GDM1 (cell line): ENCODE measurements around the gene DCAF8.
A peak's percentile ranks its signal among the peaks of the same experiment; 100 is the strongest.

Experiments used
- DNase-seq: peaks from one replicate; lab custom pipeline; 2025; lab: John Stamatoyannopoulos, UW

The DCAF8 gene

DNA sequence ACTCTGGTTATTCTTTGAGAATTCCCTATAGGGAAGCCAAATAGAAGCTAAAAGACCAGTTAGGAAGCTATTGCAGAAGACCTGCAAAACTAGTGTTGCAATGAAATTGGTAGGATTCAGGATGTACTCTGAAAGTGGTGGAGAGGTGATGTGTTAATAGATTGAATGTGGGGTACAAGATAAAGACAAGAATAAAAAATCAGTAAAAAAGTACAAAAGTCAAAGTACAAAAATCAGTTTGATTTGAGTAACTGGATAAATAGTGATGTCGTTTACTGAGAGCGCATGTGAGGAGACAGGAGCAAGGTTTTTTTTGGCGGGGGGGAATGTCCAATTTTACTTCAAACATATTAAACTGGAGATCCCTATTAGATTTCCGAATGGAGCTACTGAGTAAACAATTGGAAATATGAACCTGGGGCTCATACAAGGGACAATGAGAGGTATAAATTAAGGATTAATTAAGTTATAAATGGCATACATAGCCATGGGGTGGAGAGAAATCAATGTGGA, 2.5 kb upstream of the DCAF8 start:
- no peak for DNase-seq

DNA sequence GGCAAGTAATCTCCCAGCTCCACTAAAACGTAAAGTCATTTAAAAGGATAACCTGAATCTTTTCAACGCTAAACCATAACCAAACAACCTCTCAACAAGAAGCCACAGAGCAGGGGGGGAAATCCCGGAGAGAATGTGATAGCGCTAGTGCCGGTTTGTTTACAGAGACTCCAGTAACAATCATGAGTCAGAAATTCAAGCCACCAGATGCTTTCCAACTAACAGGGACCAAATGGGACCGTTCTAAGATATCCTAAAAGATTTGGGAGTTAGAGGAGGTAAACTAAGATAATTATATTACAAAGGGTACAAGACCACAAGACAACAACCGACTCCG, 825 bp downstream of the DCAF8 start:
- DNase-seq, result peak; percentile 13

DNA sequence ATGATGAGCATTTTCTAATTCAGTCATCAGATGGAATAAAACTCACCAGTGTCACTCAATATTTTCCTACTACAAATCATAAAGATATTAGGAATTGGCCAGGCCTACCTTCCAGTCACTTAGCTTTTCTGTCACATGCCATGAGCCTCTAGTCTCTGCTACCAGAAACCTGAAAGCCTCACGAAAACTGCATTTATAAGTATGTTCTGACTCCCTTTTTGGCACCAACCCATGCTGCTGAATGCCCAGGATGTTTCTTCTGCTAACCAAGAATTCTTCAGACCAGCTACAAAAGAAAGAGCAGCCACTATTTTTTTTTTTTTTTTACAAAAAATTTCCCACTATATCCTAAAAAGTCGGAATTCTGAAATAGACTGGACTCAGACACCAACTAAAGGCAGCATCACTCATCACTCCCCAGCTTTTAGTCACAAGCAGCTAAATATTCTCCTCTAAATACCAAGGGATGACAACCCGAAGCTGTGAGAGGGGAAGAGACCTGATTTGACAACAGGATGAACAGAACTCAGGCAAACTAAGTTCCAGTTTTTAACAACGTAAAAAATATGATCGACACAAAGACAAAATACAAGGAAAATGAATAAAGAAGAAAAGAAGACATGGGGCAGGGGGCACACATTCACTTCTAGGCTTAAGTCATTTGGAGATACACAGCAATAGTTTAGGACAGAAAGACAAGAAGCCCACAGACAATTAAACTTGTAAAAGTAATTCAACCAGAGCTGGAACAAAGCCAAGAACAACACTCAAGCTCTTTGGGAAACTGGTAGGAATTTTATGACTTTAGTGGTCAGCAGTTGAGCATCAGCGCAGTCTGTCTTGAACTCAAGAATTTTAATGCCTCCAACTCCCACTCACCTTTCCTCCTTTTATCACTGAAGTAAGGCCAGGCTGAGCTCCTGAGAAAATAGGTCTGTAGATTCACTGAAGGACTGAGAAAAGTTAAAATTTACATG, 1.7 kb downstream of the DCAF8 start:
- DNase-seq, result no peak

DNA sequence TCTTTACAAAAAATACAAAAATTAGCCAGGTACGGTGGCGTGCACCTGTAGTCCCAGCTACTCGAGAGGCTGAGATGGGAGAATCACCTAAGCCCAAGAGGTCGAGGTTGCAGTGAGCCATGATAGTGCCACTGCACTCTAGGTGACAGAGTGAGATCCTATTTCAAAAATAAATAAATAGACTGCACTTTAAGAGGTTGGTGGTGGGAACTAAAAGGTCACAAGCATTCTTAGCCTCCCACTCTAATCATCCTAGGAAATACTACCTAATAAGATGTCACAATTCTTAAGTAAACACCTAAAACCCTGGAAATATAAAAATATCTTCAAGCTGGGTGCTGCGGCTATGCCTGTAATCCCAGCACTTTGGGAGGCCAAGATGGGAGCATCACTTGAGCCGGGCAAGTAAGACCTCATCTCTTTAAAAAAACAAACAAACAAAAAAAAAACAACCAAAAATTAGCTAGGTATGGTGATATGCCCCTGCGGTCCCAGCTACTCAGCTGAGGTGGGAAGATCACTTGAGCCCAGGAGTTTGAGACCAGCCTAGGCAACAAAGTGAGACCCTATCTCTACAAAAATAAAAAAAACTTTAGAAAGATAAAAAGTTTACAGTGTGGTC, 4.1 kb downstream of the DCAF8 start:
- DNase-seq, result no peak

DNA sequence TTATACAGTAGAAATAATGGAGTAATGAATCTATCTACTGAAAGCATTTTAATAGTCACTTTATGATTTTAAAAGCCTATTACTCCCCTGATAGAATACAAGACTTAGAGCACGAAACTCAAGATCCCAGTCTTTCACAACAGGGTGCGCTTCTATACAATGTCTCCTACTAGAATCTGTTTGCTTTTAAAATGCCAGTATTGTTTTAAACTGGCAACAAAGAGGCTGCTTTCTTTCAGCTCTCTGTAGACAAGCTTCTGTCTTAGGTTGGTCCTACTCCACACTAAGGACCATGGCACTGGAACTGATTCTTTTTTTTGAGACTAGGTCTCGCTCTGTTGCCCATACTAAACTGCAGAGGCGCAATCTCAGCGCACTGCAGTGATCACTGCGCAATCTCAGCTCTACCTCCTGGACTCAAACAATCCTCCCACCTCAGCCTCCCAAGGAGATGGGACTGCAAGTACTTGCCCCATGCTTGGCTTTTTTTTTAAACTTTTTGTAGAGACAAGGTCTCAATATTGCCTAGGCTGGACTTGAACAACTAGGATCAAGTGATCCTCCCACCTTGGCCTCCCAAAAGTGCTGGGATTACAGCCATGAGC, 4.8 kb downstream of the DCAF8 start:
- DNase-seq, result no peak

DNA sequence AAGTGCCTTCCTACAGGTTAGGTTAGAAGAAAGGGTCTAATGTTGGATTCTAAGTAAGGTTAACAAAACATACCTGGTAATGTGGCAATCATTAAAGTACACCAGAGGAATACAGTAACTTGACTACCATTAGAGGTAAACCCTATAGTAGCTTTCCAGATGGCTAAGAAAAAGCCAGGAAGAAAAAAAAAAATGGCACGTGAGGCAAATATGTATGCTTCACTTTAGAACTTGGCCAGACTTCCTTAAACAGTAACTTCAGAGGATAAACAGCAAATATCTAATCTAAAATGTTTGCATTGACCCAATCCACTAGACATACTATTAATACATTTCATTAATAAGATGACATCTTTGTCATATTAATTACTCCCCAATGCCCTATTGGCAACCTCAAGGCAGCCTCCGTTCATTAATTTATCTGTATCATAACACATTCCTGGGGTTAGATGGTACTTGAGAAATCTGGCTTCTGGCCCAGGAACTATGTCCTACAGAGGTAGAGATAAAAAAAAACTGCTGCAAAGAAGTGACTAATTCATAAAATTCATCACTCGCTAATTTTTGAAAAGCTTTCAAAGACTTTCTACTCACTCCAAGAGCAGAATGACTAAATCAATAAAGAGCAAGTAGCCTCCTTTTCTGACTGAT, 5.8 kb downstream of the DCAF8 start:
- no peak for DNase-seq

DNA sequence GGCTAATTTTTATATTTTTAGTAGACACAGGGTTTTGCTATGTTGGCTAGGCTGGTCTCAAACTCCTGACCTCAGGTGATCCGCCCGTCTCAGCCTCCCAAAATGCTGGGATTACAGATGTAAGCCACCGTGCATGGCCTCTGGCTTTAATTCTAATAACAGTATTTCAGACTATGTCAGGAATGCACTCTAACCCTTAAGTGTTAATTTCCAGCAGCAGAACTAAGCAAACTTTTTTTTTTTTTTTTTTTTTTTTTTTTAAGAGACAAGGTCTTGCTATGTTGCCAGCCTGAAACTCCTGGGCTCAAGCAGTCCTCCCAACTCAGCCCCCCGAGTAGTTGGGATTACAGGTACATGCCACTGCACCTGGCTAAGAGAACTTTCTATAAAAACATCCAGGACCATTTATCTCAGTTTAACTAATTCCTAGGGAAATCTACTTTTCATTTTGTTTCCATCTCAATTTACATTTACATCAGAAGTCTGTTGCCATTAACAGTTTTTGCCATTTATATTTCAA, 6.5 kb downstream of the DCAF8 start:
- no peak for DNase-seq

DNA sequence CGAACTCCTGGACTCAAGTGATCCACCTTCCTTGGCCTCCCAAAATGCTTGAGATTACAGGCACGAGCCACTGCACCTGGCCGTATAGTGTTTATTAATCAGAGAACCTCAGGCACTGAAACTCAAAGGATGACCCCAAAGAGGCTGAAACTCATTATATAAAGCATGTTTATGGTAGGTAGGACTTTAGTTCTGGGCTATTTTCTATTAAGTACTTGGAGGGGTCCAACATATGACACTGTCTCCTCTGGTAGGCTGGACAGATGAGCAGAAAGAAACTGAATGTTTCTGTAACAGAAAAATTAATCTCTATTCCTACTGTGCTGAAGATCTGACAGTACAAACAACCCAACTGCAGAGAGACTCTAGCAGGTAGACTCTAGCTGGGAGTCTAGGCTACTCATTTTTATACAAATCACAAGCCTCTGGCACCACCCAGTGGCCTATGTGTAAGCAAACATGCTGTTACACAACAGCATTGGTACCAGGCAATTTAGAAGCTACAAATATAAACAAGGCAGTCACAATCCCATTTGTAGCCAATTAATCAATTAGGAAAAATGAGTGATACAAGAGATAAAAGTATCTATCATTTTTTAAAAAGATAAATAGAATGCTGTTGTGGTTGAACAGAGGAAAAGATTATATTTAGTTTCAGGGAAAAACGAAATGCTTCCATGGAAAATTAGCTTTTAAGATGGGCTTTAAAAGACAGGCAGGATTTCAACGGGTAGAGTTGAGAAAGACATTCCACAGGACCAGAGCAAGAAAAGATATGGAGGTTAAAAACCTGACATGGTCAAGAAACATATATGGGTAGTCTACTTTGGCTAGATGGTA, 10.4 kb downstream of the DCAF8 start:
- peak; percentile 23 for DNase-seq

DNA sequence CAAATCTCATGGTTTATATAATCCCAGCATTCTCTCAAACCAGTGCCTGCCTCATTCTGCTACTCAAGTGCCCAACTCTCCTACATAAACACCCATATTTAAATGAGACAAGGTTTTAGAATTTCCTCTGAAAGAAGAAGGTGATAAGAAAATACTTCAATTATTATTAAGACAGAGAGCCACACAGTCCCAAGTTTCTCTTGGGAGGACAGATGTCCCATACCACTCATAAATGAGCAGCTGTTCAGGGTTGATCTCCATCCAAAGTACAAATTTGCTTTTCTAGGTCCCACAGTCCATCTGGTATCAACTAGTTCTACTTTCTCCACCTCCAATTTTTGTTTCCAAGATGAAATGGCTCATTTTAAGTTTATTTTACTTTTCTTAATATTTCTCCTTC, 11.3 kb downstream of the DCAF8 start:
- no peak for DNase-seq

DNA sequence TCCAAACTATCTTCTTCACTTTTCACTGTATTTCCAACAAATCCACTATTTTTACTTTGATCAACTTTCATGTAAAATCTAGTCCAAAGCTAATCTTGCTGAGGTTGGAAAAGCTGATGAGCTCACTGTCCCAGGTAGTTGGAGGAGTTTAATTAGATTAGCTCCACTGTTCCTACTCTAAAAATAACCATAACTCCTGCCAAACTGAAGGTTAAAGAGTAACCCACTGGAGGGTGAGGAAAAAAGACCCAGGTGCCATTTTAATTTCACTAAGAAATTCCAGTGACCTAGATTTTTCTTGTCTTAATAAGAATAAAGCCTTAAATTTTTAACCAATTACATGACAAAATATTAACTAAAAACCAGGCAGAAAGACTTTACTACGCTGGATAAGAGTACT, 15.3 kb downstream of the DCAF8 start:
- no peak for DNase-seq

DNA sequence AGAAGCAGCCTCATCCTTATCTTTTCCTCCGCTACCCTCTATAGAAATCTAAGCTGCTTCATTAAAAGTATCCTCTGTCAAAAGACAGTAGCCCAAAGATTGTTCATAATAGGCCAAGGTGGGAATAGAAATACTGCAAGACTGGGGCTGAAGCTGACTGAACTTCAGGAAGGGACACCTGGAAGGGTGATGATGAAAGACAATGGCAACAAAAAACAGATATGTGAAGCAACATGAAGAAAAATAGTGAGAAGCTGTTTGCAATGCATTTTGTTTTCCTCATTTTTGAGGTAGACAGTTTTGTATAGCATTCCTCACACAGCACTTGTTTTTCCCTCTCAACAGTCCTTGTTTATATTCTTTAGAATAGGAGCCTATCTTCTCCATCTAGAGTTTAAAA, 16.9 kb downstream of the DCAF8 start:
- DNase-seq, result no peak

DNA sequence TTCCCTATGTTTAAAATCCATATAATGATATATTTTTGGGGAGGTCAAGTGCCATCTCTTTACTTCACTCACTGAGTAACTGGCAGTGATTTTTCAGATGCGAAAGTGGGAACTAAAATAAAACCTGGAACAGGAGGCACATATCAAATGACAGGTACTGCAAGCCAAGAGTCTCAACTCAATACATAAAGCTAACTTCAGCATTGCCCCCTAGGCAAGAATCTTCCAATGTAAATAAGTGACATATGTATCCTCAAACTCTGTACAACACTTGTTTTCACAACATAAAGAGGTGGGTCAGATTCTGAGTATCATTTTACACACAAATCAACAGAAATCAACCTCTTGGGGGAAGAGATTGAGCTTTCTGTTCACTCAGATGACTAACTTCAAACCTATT, 18.1 kb downstream of the DCAF8 start:
- no peak for DNase-seq

DNA sequence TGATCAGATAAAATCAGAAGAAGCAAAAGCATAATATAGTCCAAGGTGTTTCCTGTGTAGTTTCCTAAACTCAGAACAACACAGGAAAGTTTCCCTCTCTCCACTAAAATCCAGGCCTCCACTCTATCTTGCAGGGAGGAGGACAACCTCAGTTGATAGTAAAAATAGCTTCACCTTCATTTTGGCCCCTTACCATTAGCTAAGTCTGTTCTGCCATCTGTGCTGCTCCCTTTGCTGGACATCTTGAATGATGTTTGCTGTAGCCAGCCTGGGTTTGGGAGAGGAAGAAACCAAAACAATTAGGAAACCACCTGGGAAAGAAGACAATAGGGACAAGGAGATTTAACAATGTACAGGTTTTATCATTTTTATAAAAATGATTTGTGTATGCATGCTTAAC, 18.6 kb downstream of the DCAF8 start:
- no peak for DNase-seq

DNA sequence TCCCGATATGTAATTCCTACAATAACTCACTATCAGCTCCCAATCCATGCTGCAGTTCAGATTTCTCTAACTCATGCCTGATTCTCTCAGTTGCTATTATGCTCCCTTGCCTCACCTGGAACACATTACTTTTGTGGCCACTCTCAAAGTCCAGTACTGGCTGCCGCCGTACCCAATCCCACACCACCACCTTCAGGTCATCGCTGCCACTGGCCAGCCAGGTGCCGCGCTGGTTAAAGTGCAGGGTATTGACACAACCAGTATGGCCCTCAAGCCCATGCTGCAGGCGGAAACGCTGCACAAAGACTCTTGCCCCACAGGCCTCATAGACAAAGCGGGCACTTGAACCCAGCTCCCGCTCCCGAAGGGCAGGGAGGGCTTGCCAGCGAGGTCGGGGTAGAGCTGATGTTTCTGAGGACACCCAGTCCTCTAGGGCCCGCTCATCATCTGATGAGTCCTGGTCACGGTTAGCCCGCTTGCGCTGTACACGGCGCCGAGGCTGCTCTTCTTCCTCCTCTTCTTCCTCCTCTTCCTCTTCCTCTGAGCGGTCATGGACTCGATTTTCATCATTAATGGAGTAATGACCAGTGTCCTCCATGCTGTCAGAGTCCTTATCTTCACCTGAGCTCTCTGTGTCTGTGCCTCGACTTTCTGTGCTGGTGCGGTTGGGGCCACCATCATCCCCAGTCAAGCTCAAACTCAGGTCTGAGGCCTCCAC, 22.6 kb downstream of the DCAF8 start:
- no peak for DNase-seq

DNA sequence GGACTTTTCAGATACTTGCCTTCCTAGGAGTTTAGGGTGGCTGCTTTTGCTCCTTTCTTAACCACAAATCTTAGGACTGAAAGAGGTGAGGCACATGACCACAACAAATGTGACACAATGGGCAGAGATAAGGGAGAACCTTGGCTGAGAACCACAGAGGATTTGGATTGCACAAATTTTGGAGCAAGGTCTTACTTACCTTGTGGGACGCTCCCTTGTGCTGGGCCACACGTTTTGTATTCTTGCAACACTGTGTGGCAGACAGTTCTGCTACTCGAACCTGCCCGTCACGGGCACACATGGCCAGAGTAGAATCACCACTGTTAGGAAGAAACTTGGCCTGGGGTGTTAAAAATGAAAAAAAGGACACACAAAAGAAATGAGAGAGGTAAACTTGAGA, 23.9 kb downstream of the DCAF8 start:
- no peak for DNase-seq

DNA sequence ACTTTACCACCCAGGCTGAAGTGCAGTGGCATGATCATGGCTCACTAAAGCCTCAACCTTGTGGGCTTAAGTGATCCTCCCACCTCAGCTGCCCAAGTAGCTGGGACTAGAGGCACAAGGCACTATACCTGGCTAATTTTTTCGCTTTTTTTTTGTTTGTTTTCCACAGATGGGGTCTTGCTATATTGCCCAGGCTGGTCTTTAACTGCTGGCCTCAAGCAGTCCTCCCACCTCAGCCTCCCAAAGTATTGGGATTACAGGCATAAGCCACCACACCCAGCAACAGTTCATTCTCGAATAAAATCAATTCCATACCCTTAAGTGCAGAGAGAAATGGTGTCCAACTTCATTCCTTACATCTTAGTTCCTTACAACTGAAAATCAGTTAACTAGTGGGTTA, 24.8 kb downstream of the DCAF8 start:
- DNase-seq, result no peak

DNA sequence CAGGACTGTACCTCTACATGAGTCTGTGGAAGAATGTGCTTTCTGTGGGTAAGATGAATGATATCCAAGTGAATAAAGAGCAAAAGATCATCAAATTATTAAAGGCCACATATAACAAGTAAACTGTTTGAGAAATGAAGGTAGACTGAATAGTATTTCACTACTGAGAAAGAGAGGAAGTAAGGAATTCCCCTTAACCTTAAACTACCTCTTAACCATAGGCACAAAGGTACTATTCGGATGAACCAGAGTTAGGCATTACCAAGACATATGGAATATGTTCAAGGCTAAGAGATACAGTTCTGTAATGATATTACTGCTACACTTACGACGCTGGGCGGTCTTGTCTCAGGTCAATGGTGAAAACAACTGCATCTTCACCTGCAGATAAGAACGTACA, 25.5 kb downstream of the DCAF8 start:
- no peak for DNase-seq

DNA sequence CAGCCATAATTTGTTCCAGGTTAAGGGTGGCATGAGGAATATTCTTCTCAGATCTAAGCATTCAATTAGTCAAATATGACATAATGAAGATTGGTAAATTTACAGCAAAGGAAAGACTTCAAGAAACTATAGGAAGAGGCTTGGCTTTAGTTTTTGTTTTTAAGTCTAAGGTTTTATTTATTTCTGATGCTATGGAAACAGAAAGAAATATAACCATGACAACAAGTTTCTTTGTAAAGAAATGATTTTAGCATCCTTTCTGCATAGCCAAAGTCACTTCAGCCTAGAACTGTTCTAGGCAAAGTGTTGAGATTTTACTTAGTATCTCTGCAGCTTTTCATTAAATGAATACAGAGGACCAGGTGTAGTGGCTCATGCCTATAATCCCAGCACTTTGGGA, 29.4 kb downstream of the DCAF8 start:
- no peak for DNase-seq

DNA sequence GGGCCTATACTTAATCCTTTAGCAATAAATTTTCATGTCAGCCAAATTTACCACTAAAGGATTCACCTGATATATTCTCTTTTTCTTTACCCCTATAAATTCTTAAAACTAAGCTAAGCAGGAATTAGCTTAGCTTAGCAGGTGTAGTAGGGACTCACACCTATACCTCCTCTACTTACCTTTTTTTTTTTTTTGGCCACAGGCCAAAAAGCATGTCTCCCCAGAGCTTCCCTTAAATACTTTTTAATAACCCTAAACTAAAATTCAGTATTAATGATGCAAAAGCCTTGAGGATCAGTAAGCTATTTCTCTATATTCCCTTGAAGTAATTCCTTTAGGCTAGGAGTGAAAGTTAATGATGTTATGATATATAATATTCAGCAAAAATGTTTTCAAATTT, 33.9 kb downstream of the DCAF8 start:
- DNase-seq, result no peak

DNA sequence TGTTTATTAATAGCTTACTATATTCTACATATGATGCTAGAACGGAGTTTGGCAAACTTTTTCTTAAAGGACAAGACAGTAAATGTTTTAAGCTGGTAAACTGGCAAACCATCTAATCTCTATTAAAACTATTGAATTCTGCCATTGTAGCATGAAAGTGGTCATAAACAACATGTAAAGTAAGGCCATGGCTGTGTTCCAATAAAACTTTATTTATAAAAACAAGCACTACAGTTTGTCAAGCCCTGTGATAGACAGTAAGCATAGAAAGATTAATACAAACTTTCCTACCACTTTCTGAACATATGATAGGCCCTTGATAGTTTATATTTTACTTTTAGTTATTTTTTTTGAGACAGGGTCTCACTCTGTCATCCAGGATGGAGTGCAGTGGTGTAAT, 34.8 kb downstream of the DCAF8 start:
- DNase-seq, result no peak

DNA sequence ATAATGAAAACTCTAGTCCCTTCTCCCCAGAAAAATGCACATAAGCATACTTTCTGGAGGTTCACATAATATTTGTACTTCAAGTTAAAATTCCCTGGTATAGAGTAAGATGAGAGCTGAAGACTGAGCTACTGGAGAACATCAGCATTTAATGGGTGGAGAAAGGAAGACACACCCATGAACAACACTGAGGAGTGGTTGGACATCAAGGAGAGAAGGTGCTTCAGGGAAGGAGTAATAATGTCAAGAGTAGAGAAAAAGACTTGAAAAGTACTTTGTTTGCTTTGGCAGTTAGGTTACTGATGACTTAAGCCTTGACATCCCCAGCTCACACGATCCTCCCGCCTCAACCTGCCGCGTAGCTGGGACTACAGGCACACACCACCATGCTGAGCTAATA, 35.3 kb downstream of the DCAF8 start:
- DNase-seq, result no peak
